ENCODE results near the gene NINJ1. TPM values are rescaled to one million over a fixed set of nuclear protein-coding genes. Genes with fewer than 3 reads are reported as not detected.
A peak's percentile ranks its signal among the peaks of the same experiment; 100 is the strongest.

NINJ1 gene
- total and polyA plus RNA-seq, 2 of the 13 experiments (the other 11 are each of a cell fraction or from before 2014, with no cell fraction given): 81.2 to 92.1 TPM

DNA sequence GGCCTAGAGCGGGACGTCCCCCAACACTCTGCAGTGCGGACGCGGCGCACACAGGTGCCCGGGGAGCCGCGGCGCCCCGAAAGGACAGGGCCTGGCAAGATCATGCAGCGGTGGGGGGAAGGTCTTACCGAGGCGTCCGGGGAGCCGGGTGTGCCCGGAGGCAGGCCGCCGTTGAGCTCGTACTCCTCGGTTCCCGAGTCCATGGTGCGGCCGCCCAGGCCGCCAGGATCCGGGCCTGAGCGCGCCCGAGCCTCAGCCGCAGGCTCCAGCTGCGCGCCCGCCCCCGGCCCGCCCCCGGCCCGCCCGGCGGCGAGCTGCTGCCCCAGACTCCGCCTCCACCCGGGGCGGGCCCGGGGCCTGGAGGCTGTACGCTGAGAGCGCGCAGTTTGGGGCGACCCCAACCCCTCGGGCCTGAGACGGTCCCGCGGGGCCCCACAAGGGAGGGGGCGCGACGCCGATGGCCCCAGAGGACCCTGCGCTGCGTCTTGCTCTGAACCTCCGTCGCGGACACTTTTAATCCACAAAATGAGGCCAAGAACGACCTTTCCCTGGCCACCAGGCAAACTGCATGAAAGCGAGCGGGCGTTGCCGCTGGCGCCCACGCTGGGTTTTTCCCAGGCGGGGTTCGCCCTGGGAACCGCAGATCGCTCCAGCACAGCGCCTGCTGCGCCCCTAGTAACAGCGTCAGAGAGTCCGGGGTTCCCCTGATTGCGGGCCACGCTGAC, at the start of gene NINJ1 (continued):
- TF ChIP-seq, protein P1, sequence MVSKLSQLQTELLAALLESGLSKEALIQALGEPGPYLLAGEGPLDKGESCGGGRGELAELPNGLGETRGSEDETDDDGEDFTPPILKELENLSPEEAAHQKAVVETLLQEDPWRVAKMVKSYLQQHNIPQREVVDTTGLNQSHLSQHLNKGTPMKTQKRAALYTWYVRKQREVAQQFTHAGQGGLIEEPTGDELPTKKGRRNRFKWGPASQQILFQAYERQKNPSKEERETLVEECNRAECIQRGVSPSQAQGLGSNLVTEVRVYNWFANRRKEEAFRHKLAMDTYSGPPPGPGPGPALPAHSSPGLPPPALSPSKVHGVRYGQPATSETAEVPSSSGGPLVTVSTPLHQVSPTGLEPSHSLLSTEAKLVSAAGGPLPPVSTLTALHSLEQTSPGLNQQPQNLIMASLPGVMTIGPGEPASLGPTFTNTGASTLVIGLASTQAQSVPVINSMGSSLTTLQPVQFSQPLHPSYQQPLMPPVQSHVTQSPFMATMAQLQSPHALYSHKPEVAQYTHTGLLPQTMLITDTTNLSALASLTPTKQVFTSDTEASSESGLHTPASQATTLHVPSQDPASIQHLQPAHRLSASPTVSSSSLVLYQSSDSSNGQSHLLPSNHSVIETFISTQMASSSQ (IDR thresholded peaks at IDR 0.05; ENCODE audit: low read depth): no peak
- TF ChIP-seq, protein P1 (CRISPR knock-in tag; IDR thresholded peaks at IDR 0.05; ENCODE audit: borderline replicate concordance): 0 out of 2 replicates have a peak, but pooled peaks have one; percentile 16
- TF ChIP-seq TBX3 (IDR thresholded peaks at IDR 0.05; ENCODE audit: borderline replicate concordance) (no peak), CREM (IDR thresholded peaks at IDR 0.05) (no peak), CREM (CRISPR knock-in tag; IDR thresholded peaks at IDR 0.05) (no peak), PRMT3 (CRISPR knock-in tag; IDR thresholded peaks at IDR 0.05; ENCODE audit: borderline replicate concordance, low read depth) (0 out of 2 replicates have a peak, but pooled peaks have one; percentile 54), ZNF790 (CRISPR knock-in tag; IDR thresholded peaks at IDR 0.05; ENCODE audit: borderline replicate concordance) (0 out of 2 replicates have a peak, but pooled peaks have one; percentile 25), SMARCE1 (IDR thresholded peaks at IDR 0.05; ENCODE audit: borderline replicate concordance) (no peak), TBX2 (CRISPR knock-in tag; IDR thresholded peaks at IDR 0.05; ENCODE audit: borderline replicate concordance) (0 out of 2 replicates have a peak, but pooled peaks have one; percentile 12), ZGPAT (CRISPR knock-in tag; IDR thresholded peaks at IDR 0.05) (peak; percentile 46; the same call in 1 of the 2 replicates), ZNF503 (CRISPR knock-in tag; IDR thresholded peaks at IDR 0.05) (no peak), ZSCAN20 (CRISPR knock-in tag; IDR thresholded peaks at IDR 0.05; ENCODE audit: borderline replicate concordance) (no peak), JUN (CRISPR knock-in tag; IDR thresholded peaks at IDR 0.05) (no peak), SIN3A (IDR thresholded peaks at IDR 0.05; ENCODE audit: borderline replicate concordance, low read depth, low read length) (peak; percentile 31; the same call in 1 of the 2 replicates), SALL2 (CRISPR knock-in tag; IDR thresholded peaks at IDR 0.05) (no peak), CEBPB (IDR thresholded peaks at IDR 0.05; ENCODE audit: borderline replicate concordance, low read depth, low read length) (no peak), RFX5 (IDR thresholded peaks at IDR 0.05; ENCODE audit: low read depth, low read length) (0 out of 2 replicates have a peak, but pooled peaks have one; percentile 8), ZSCAN12 (CRISPR knock-in tag; IDR thresholded peaks at IDR 0.05) (no peak), CEBPG (CRISPR knock-in tag; IDR thresholded peaks at IDR 0.05) (no peak)
